ENCODE measurements around the gene UBALD1. TPM values are rescaled to one million over a fixed set of nuclear protein-coding genes. Genes with fewer than 3 reads are reported as not detected.
A peak's percentile ranks its signal among the peaks of the same experiment; 100 is the strongest.

Gene UBALD1
- polyA plus RNA-seq, 1 donor (not counting 4 experiments of a cell fraction or from before 2014, with no cell fraction given): 4.0 TPM

- no peak for FAIRE-seq
- H2AFZ ChIP-seq (ENCODE audit: control insufficient read depth, low read length): no peak overlapping the region
- no peak overlapping the region for H3K9ac ChIP-seq (ENCODE audit: control insufficient read depth, extremely low read depth, insufficient read depth, low read length)
- dilution Hi-C loops (cut with MboI; ENCODE audit: extremely low pct_ligation_motif_present, low sequenced_read_pairs): no loop called here
- no peak for DNase-seq (ENCODE audit: low read depth, low spot score)
- H3K79me2 ChIP-seq (ENCODE audit: control insufficient read depth, insufficient read depth, low read length): no peaks in the 10 kb centered on the region
- H3K4me2 ChIP-seq (ENCODE audit: control insufficient read depth, extremely low read depth, insufficient read depth, low read depth, low read length): no peak overlapping the region
- H3K9me3 ChIP-seq (ENCODE audit: control insufficient read depth, low read depth, low read length): no peaks in the 10 kb centered on the region
- H3K27me3 ChIP-seq (ENCODE audit: control insufficient read depth, extremely low read depth, insufficient read depth, low read length): peaks cover 14% of the 10 kb centered on the region
- no peaks in the 10 kb centered on the region for H3K36me3 ChIP-seq (ENCODE audit: control insufficient read depth in 2 of 2, extremely low read depth in 1 of 2, insufficient read depth in 2 of 2, low read length in 2 of 2)
- no peak overlapping the region for H3K27ac ChIP-seq (ENCODE audit: control insufficient read depth, insufficient read depth, low read length)
- no peak overlapping the region for H3K4me3 ChIP-seq (ENCODE audit: control insufficient read depth in 2 of 3, extremely low read depth in 1 of 3, insufficient read depth in 2 of 3, low read depth in 1 of 3, low read length in 3 of 3)
- H3K9me1 ChIP-seq (ENCODE audit: control insufficient read depth, extremely low read depth, insufficient read depth, low read length): no peaks in the 10 kb centered on the region
- no peaks in the 10 kb centered on the region for H4K20me1 ChIP-seq (ENCODE audit: control insufficient read depth, extremely low read depth, insufficient read depth, low read length)
- H3K4me1 ChIP-seq (ENCODE audit: control insufficient read depth, extremely low read depth, insufficient read depth, low read length): peaks cover 14% of the 10 kb centered on the region
- TF ChIP-seq CTCF (optimal IDR thresholded peaks at IDR 0.05 in 1 of 3, IDR thresholded peaks at IDR 0.05 in 1 of 3, conservative IDR thresholded peaks at IDR 0.05 in 1 of 3; ENCODE audit: extremely low read depth in 1 of 3, insufficient read depth in 2 of 3, low read length in 3 of 3): no peak
- TF ChIP-seq EZH2 (IDR thresholded peaks at IDR 0.05; ENCODE audit: low read length): no peak
Measured at GRCh38 chr16:4599037-4599436, 15.7 kb downstream of the UBALD1 start.

GRCh38 chr16:4597174-4597573 lies 17.5 kb downstream of the UBALD1 start:
- Histone ChIP-seq H3K36me3 (ENCODE audit: control insufficient read depth in 2 of 2, extremely low read depth in 1 of 2, insufficient read depth in 2 of 2, low read length in 2 of 2) (no peaks in the 10 kb centered on the region), H3K9me1 (ENCODE audit: control insufficient read depth, extremely low read depth, insufficient read depth, low read length) (no peaks in the 10 kb centered on the region), H3K9me3 (ENCODE audit: control insufficient read depth, low read depth, low read length) (no peaks in the 10 kb centered on the region), H3K79me2 (ENCODE audit: control insufficient read depth, insufficient read depth, low read length) (no peaks in the 10 kb centered on the region), H3K4me3 (ENCODE audit: control insufficient read depth in 2 of 3, extremely low read depth in 1 of 3, insufficient read depth in 2 of 3, low read depth in 1 of 3, low read length in 3 of 3) (no peak overlapping the region), H3K27ac (ENCODE audit: control insufficient read depth, insufficient read depth, low read length) (no peak overlapping the region), H2AFZ (ENCODE audit: control insufficient read depth, low read length) (peak overlapping the region; percentile 19), H4K20me1 (ENCODE audit: control insufficient read depth, extremely low read depth, insufficient read depth, low read length) (no peaks in the 10 kb centered on the region), H3K4me1 (ENCODE audit: control insufficient read depth, extremely low read depth, insufficient read depth, low read length) (peaks cover 14% of the 10 kb centered on the region), H3K4me2 (ENCODE audit: control insufficient read depth, extremely low read depth, insufficient read depth, low read depth, low read length) (peak overlapping the region; percentile 64), H3K9ac (ENCODE audit: control insufficient read depth, extremely low read depth, insufficient read depth, low read length) (no peak overlapping the region), H3K27me3 (ENCODE audit: control insufficient read depth, extremely low read depth, insufficient read depth, low read length) (peaks cover 10% of the 10 kb centered on the region)
- FAIRE-seq (peak; percentile 72), DNase-seq (ENCODE audit: low read depth, low spot score) (peak; percentile 59)
- TF ChIP-seq EZH2 (IDR thresholded peaks at IDR 0.05; ENCODE audit: low read length): no peak
- no peak for TF ChIP-seq CTCF (optimal IDR thresholded peaks at IDR 0.05 in 1 of 3, IDR thresholded peaks at IDR 0.05 in 1 of 3, conservative IDR thresholded peaks at IDR 0.05 in 1 of 3; ENCODE audit: extremely low read depth in 1 of 3, insufficient read depth in 2 of 3, low read length in 3 of 3)
- dilution Hi-C loops (cut with MboI; ENCODE audit: extremely low pct_ligation_motif_present, low sequenced_read_pairs): no loop called here
